ENCODE data around the gene GPR37. TPM values are rescaled to one million over a fixed set of nuclear protein-coding genes. Genes with fewer than 3 reads are reported as not detected.

GPR37 gene
- total and polyA plus RNA-seq, 3 donors from 2014 or later: 41.9 to 76.3 (median 65.4) TPM

GRCh38 chr7:124810605-124811004 lies 45.0 kb upstream of the GPR37 start:
- no peak overlapping the region for H3K4me3 ChIP-seq
- TF ChIP-seq, protein P1, sequence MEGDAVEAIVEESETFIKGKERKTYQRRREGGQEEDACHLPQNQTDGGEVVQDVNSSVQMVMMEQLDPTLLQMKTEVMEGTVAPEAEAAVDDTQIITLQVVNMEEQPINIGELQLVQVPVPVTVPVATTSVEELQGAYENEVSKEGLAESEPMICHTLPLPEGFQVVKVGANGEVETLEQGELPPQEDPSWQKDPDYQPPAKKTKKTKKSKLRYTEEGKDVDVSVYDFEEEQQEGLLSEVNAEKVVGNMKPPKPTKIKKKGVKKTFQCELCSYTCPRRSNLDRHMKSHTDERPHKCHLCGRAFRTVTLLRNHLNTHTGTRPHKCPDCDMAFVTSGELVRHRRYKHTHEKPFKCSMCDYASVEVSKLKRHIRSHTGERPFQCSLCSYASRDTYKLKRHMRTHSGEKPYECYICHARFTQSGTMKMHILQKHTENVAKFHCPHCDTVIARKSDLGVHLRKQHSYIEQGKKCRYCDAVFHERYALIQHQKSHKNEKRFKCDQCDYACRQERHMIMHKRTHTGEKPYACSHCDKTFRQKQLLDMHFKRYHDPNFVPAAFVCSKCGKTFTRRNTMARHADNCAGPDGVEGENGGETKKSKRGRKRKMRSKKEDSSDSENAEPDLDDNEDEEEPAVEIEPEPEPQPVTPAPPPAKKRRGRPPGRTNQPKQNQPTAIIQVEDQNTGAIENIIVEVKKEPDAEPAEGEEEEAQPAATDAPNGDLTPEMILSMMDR (IDR thresholded peaks at IDR 0.05): no peak
- TF ChIP-seq POLR2A (IDR thresholded peaks at IDR 0.05): no peak
- no peaks in the 10 kb centered on the region for H3K36me3 ChIP-seq (ENCODE audit: low read depth, missing control alignments)
- H3K27me3 ChIP-seq: no peaks in the 10 kb centered on the region
- no peak for DNase-seq
- 59 to 66% methylated on average over 3 of the region's 3 CpGs for WGBS, 2 donors
- no peaks in the 10 kb centered on the region for H3K4me1 ChIP-seq
- intact Hi-C loops (cut with DNase I; ENCODE audit: low total_unique reads): no loop called here
- H3K27ac ChIP-seq: no peak overlapping the region
- H3K9me3 ChIP-seq: no peaks in the 10 kb centered on the region

DNA sequence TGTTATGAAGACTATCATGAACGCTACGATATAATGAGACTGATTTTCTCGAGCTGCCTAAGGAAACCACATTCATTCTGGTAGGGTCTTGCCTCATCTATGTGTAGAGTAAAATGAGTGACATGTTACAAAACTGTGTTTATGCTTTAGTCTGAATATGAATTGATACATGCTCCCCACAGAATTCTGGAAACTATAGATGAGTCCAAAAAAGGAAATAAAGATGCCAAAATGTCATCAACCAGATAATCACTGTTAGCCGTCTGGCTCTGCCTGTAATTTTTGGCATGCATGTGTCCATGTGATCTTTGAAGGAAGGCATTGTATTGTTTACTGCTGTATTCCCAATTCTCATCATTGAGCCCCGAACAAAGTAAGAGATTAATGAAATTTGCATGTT lies 42.6 kb upstream of the GPR37 start:
- no peak overlapping the region for H3K27ac ChIP-seq
- no peaks in the 10 kb centered on the region for H3K36me3 ChIP-seq (ENCODE audit: low read depth, missing control alignments)
- 84 to 85% methylated on average over 5 of the region's 5 CpGs for WGBS, 2 donors
- no peaks in the 10 kb centered on the region for H3K9me3 ChIP-seq
- no peaks in the 10 kb centered on the region for H3K27me3 ChIP-seq
- H3K4me1 ChIP-seq: no peaks in the 10 kb centered on the region
- DNase-seq: no peak
- intact Hi-C loops (cut with DNase I; ENCODE audit: low total_unique reads): no loop called here
- TF ChIP-seq POLR2A (IDR thresholded peaks at IDR 0.05): no peak
- TF ChIP-seq, protein P1 (IDR thresholded peaks at IDR 0.05): no peak
- H3K4me3 ChIP-seq: no peak overlapping the region

GRCh38 chr7:124801330-124801895 lies 35.8 kb upstream of the GPR37 start:
- no peak overlapping the region for H3K27ac ChIP-seq

GRCh38 chr7:124800386-124800785 lies 34.8 kb upstream of the GPR37 start:
- no peak for DNase-seq
- H3K4me3 ChIP-seq: no peak overlapping the region
- WGBS, 2 donors: 48 to 57% methylated on average over 2 of the region's 2 CpGs
- H3K4me1 ChIP-seq: no peaks in the 10 kb centered on the region
- no peaks in the 10 kb centered on the region for H3K9me3 ChIP-seq
- intact Hi-C loops (cut with DNase I; ENCODE audit: low total_unique reads): no loop called here
- no peaks in the 10 kb centered on the region for H3K36me3 ChIP-seq (ENCODE audit: low read depth, missing control alignments)
- no peak for TF ChIP-seq POLR2A (IDR thresholded peaks at IDR 0.05)
- TF ChIP-seq, protein P1 (IDR thresholded peaks at IDR 0.05): no peak
- no peak overlapping the region for H3K27ac ChIP-seq
- no peaks in the 10 kb centered on the region for H3K27me3 ChIP-seq

More at GRCh38 chr7:124801330-124801895, 35.8 kb upstream of the GPR37 start:
- 90 to 95% methylated on average over 1 of the region's 1 CpG for WGBS, 2 donors
- H3K36me3 ChIP-seq (ENCODE audit: low read depth, missing control alignments): no peaks in the 10 kb centered on the region
- no peak for DNase-seq
- TF ChIP-seq, protein P1 (IDR thresholded peaks at IDR 0.05): no peak
- no peak for TF ChIP-seq POLR2A (IDR thresholded peaks at IDR 0.05)
- H3K4me3 ChIP-seq: no peak overlapping the region
- intact Hi-C loops (cut with DNase I; ENCODE audit: low total_unique reads): no loop called here
- H3K27me3 ChIP-seq: no peaks in the 10 kb centered on the region
- H3K9me3 ChIP-seq: no peaks in the 10 kb centered on the region
- no peaks in the 10 kb centered on the region for H3K4me1 ChIP-seq

DNA sequence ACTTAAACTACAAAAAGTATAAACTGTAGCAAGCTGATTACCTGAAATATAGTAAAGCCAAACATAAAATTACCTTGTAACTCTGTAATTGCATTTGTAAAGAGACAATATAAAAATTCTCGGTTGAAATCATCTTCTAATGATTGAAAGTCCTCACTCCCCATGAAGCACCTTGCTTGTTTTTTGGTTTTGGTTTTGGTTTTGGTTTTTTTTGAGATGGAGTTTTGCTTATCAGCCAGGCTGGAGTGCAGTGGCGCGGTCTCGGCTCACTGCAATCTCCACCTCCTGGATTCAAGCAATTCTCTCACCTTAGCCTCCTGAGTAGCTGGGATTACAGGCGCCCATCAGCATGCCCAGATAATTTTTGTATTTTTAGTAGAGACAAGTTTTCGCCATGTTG lies 33.9 kb upstream of the GPR37 start:
- no peaks in the 10 kb centered on the region for H3K27me3 ChIP-seq
- no peaks in the 10 kb centered on the region for H3K36me3 ChIP-seq (ENCODE audit: low read depth, missing control alignments)
- H3K27ac ChIP-seq: no peak overlapping the region
- no peaks in the 10 kb centered on the region for H3K9me3 ChIP-seq
- H3K4me3 ChIP-seq: no peak overlapping the region
- no peaks in the 10 kb centered on the region for H3K4me1 ChIP-seq
- WGBS, 2 donors: 88 to 93% methylated on average over 6 of the region's 6 CpGs
- TF ChIP-seq, protein P1 (IDR thresholded peaks at IDR 0.05): no peak
- no peak for TF ChIP-seq POLR2A (IDR thresholded peaks at IDR 0.05)
- intact Hi-C loops (cut with DNase I; ENCODE audit: low total_unique reads): no loop called here
- no peak for DNase-seq

Data from testis (tissue), 3 donors.